ENCODE data around the gene PRXL2C. TPM values are rescaled to one million over a fixed set of nuclear protein-coding genes. Genes with fewer than 3 reads are reported as not detected.
"Not testable (repeated sequence)": the region's sequence is repeated elsewhere in the genome, so short reads cannot be mapped to it uniquely, and the experiment has no call there.

PRXL2C gene
- total and polyA plus RNA-seq, 5 donors from 2014 or later, result 7.5 to 20.9 (median 9.8) TPM

GRCh38 chr9:96614664-96615063, 40.5 kb downstream of the PRXL2C start:
- ATAC-seq (ENCODE audit: low read depth in 2 of 2); DNase-seq; H3K27ac Mint-ChIP-seq; H3K9me3 ChIP-seq (ENCODE audit: control insufficient read depth in 2 of 2, low read length in 2 of 2); H3K27ac ChIP-seq (ENCODE audit: insufficient read depth, low read length, poor library complexity, severe bottlenecking); H3K4me1 ChIP-seq (ENCODE audit: control insufficient read depth, insufficient read depth, low read length, poor library complexity, severe bottlenecking); H3K9me3 Mint-ChIP-seq; H3K36me3 Mint-ChIP-seq; H3K36me3 ChIP-seq (ENCODE audit: control insufficient read depth, insufficient read depth, low read length); H3K4me1 Mint-ChIP-seq; H3K4me3 Mint-ChIP-seq; H3K4me3 ChIP-seq (ENCODE audit: low read depth, low read length): not testable (repeated sequence)
- peaks cover 49% of the 10 kb centered on the region for H3K27me3 Mint-ChIP-seq
- H3K27me3 ChIP-seq (ENCODE audit: control insufficient read depth, insufficient read depth, low read length), result peaks cover 31% of the 10 kb centered on the region

DNA sequence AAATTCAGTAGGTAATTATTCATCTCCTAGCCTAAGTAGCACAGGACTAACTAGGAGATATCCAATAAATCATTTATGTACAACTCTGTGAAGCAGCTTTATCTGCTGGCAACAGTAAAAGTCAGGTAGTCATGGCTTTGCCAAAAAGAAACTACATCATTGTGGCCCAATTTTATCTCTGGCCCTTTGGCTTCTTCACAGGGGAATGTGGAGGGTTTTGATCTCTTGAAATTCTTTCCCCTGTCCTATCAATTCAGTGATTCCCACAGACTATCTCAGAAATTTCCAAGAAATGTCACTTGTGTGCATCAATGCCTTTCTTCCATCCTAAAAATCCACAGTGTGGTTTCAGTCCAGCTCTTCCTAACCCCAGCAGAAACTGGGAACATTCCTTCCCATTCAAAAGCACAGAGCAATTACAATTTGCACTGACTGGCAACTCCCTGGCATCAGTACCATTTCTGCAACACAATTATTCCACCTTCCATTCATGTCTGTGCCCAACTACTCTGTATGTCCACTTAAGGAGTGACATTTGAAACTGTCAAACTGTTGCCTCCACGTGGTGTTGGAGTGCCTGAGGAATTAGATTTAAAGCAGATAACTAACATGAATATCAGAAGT, 42.0 kb downstream of the PRXL2C start:
- Histone ChIP-seq H3K9me3 (ENCODE audit: control insufficient read depth in 2 of 2, low read length in 2 of 2) (no peaks in the 10 kb centered on the region), H3K27me3 (ENCODE audit: control insufficient read depth, insufficient read depth, low read length) (peaks cover 32% of the 10 kb centered on the region), H3K4me1 (ENCODE audit: control insufficient read depth, insufficient read depth, low read length, poor library complexity, severe bottlenecking) (no peaks in the 10 kb centered on the region), H3K4me3 (ENCODE audit: low read depth, low read length) (no peak overlapping the region), H3K27ac (ENCODE audit: insufficient read depth, low read length, poor library complexity, severe bottlenecking) (no peak overlapping the region), H3K36me3 (ENCODE audit: control insufficient read depth, insufficient read depth, low read length) (no peaks in the 10 kb centered on the region)
- peaks cover 51% of the 10 kb centered on the region for H3K27me3 Mint-ChIP-seq
- DNase-seq, result no peak
- no peaks in the 10 kb centered on the region for H3K36me3 Mint-ChIP-seq
- H3K27ac Mint-ChIP-seq, result no peak overlapping the region
- H3K9me3 Mint-ChIP-seq, result peaks cover 0 to 3% (median 0%) of the 10 kb centered on the region in 7 donors
- peaks cover 0 to 2% (median 0%) of the 10 kb centered on the region in 4 donors for H3K4me1 Mint-ChIP-seq
- no peak for ATAC-seq (ENCODE audit: low read depth in 2 of 2)
- H3K4me3 Mint-ChIP-seq, result no peak overlapping the region

GRCh38 chr9:96612105-96612965, 42.8 kb downstream of the PRXL2C start:
- Mint-ChIP-seq H3K36me3 (no peaks in the 10 kb centered on the region), H3K9me3 (peaks cover 0 to 2% (median 0%) of the 10 kb centered on the region in 7 donors), H3K4me3 (no peak overlapping the region), H3K27ac (no peak overlapping the region), H3K27me3 (peaks cover 47% of the 10 kb centered on the region), H3K4me1 (no peaks in the 10 kb centered on the region)
- H3K4me1 ChIP-seq (ENCODE audit: control insufficient read depth, insufficient read depth, low read length, poor library complexity, severe bottlenecking), result no peaks in the 10 kb centered on the region
- peaks cover 27% of the 10 kb centered on the region for H3K27me3 ChIP-seq (ENCODE audit: control insufficient read depth, insufficient read depth, low read length)
- no peaks in the 10 kb centered on the region for H3K36me3 ChIP-seq (ENCODE audit: control insufficient read depth, insufficient read depth, low read length)
- no peak overlapping the region for H3K4me3 ChIP-seq (ENCODE audit: low read depth, low read length)
- DNase-seq, result no peak
- H3K27ac ChIP-seq (ENCODE audit: insufficient read depth, low read length, poor library complexity, severe bottlenecking), result no peak overlapping the region
- no peaks in the 10 kb centered on the region for H3K9me3 ChIP-seq (ENCODE audit: control insufficient read depth in 2 of 2, low read length in 2 of 2)
- ATAC-seq (ENCODE audit: low read depth in 2 of 2), result no peak

GRCh38 chr9:96611302-96611701, 43.8 kb downstream of the PRXL2C start:
- no peak overlapping the region for H3K4me3 Mint-ChIP-seq
- H3K4me3 ChIP-seq (ENCODE audit: low read depth, low read length), result no peak overlapping the region
- H3K27ac ChIP-seq (ENCODE audit: insufficient read depth, low read length, poor library complexity, severe bottlenecking), result no peak overlapping the region
- peaks cover 0 to 2% (median 0%) of the 10 kb centered on the region in 7 donors for H3K9me3 Mint-ChIP-seq
- ATAC-seq (ENCODE audit: low read depth in 2 of 2) (no peak), DNase-seq (no peak)
- peaks cover 27% of the 10 kb centered on the region for H3K27me3 ChIP-seq (ENCODE audit: control insufficient read depth, insufficient read depth, low read length)
- H3K27ac Mint-ChIP-seq, result no peak overlapping the region
- H3K9me3 ChIP-seq (ENCODE audit: control insufficient read depth in 2 of 2, low read length in 2 of 2), result no peaks in the 10 kb centered on the region
- no peaks in the 10 kb centered on the region for H3K36me3 ChIP-seq (ENCODE audit: control insufficient read depth, insufficient read depth, low read length)
- no peaks in the 10 kb centered on the region for H3K36me3 Mint-ChIP-seq
- H3K4me1 ChIP-seq (ENCODE audit: control insufficient read depth, insufficient read depth, low read length, poor library complexity, severe bottlenecking), result no peaks in the 10 kb centered on the region
- H3K27me3 Mint-ChIP-seq, result peaks cover 38% of the 10 kb centered on the region
- H3K4me1 Mint-ChIP-seq, result no peaks in the 10 kb centered on the region

DNA sequence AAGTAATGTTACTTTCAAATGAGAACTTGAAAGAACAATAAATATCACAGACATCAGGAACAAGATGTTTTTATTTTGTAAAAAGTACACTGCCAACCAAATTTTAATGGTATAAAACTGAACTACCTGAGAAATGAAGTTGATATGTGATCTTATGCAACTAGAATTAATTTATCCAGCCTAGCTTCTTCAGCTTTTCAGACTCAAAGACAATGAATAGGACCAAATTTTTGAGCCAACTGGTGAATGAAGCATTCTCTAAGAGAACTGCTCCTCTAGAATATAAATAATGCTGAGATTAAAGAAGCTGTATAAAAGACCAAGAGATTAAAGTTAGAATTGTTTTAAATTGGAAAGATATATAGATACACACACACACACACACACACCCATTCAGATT, 45.4 kb downstream of the PRXL2C start:
- Mint-ChIP-seq H3K36me3 (no peaks in the 10 kb centered on the region), H3K27ac (no peak overlapping the region), H3K4me3 (no peak overlapping the region), H3K27me3 (peaks cover 27% of the 10 kb centered on the region), H3K9me3 (peaks cover 0 to 2% (median 0%) of the 10 kb centered on the region in 7 donors), H3K4me1 (no peaks in the 10 kb centered on the region)
- peaks cover 24% of the 10 kb centered on the region for H3K27me3 ChIP-seq (ENCODE audit: control insufficient read depth, insufficient read depth, low read length)
- H3K4me3 ChIP-seq (ENCODE audit: low read depth, low read length), result no peak overlapping the region
- no peak for ATAC-seq (ENCODE audit: low read depth in 2 of 2)
- H3K36me3 ChIP-seq (ENCODE audit: control insufficient read depth, insufficient read depth, low read length), result no peaks in the 10 kb centered on the region
- no peak overlapping the region for H3K27ac ChIP-seq (ENCODE audit: insufficient read depth, low read length, poor library complexity, severe bottlenecking)
- DNase-seq, result no peak
- H3K9me3 ChIP-seq (ENCODE audit: control insufficient read depth in 2 of 2, low read length in 2 of 2), result no peaks in the 10 kb centered on the region
- no peaks in the 10 kb centered on the region for H3K4me1 ChIP-seq (ENCODE audit: control insufficient read depth, insufficient read depth, low read length, poor library complexity, severe bottlenecking)

DNA sequence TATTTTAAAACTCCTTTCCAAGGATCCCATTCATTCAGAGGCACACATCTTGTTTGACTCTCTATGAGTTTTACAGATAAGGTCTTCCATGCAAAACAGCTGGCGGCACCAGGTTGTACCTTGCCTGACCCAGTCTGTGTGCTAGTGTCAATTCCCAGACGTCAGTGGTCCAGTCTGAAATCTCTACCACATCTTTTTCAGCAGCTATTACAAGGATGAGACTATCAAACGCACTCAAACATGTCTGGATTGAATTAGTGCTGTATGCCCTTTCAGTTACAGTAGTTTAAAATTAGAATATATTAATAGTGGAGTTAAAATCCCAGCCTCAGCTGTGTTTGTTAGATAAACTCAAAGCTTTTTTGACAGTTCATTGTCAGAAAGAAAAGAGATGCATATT, 47.1 kb downstream of the PRXL2C start:
- no peak overlapping the region for H3K27ac ChIP-seq (ENCODE audit: insufficient read depth, low read length, poor library complexity, severe bottlenecking)
- DNase-seq, result no peak
- Mint-ChIP-seq H3K27me3 (peaks cover 24% of the 10 kb centered on the region), H3K36me3 (no peaks in the 10 kb centered on the region), H3K9me3 (no peaks in the 10 kb centered on the region), H3K4me1 (no peaks in the 10 kb centered on the region), H3K4me3 (no peak overlapping the region), H3K27ac (no peak overlapping the region)
- H3K36me3 ChIP-seq (ENCODE audit: control insufficient read depth, insufficient read depth, low read length), result no peaks in the 10 kb centered on the region
- H3K9me3 ChIP-seq (ENCODE audit: control insufficient read depth in 2 of 2, low read length in 2 of 2), result no peaks in the 10 kb centered on the region
- H3K27me3 ChIP-seq (ENCODE audit: control insufficient read depth, insufficient read depth, low read length), result peaks cover 19% of the 10 kb centered on the region
- H3K4me3 ChIP-seq (ENCODE audit: low read depth, low read length), result no peak overlapping the region
- H3K4me1 ChIP-seq (ENCODE audit: control insufficient read depth, insufficient read depth, low read length, poor library complexity, severe bottlenecking), result no peaks in the 10 kb centered on the region
- no peak for ATAC-seq (ENCODE audit: low read depth in 2 of 2)

- Histone ChIP-seq H3K36me3 (ENCODE audit: control insufficient read depth, insufficient read depth, low read length) (no peaks in the 10 kb centered on the region), H3K9me3 (ENCODE audit: control insufficient read depth in 2 of 2, low read length in 2 of 2) (no peaks in the 10 kb centered on the region)
Measured at GRCh38 chr9:96605328-96605727, 49.8 kb downstream of the PRXL2C start.

GRCh38 chr9:96604004-96604319, 51.2 kb downstream of the PRXL2C start:
- DNase-seq, result no peak
- peaks cover 14% of the 10 kb centered on the region for H3K27me3 Mint-ChIP-seq
- no peak overlapping the region for H3K4me3 Mint-ChIP-seq
- ATAC-seq (ENCODE audit: low read depth in 2 of 2), result no peak
- Histone ChIP-seq H3K4me1 (ENCODE audit: control insufficient read depth, insufficient read depth, low read length, poor library complexity, severe bottlenecking) (no peaks in the 10 kb centered on the region), H3K36me3 (ENCODE audit: control insufficient read depth, insufficient read depth, low read length) (no peaks in the 10 kb centered on the region), H3K27me3 (ENCODE audit: control insufficient read depth, insufficient read depth, low read length) (peaks cover 2% of the 10 kb centered on the region), H3K9me3 (ENCODE audit: control insufficient read depth in 2 of 2, low read length in 2 of 2) (no peaks in the 10 kb centered on the region), H3K27ac (ENCODE audit: insufficient read depth, low read length, poor library complexity, severe bottlenecking) (no peak overlapping the region), H3K4me3 (ENCODE audit: low read depth, low read length) (no peak overlapping the region)
- no peak overlapping the region for H3K27ac Mint-ChIP-seq
- no peaks in the 10 kb centered on the region for H3K4me1 Mint-ChIP-seq
- no peaks in the 10 kb centered on the region for H3K36me3 Mint-ChIP-seq
- H3K9me3 Mint-ChIP-seq, result no peaks in the 10 kb centered on the region

More at GRCh38 chr9:96605328-96605727, 49.8 kb downstream of the PRXL2C start:
- Histone ChIP-seq H3K27ac (ENCODE audit: insufficient read depth, low read length, poor library complexity, severe bottlenecking) (no peak overlapping the region), H3K4me1 (ENCODE audit: control insufficient read depth, insufficient read depth, low read length, poor library complexity, severe bottlenecking) (no peaks in the 10 kb centered on the region), H3K4me3 (ENCODE audit: low read depth, low read length) (no peak overlapping the region), H3K27me3 (ENCODE audit: control insufficient read depth, insufficient read depth, low read length) (peaks cover 3% of the 10 kb centered on the region)
- ATAC-seq (ENCODE audit: low read depth in 2 of 2), result no peak
- Mint-ChIP-seq H3K36me3 (no peaks in the 10 kb centered on the region), H3K4me3 (no peak overlapping the region), H3K4me1 (no peaks in the 10 kb centered on the region), H3K27me3 (peaks cover 14% of the 10 kb centered on the region), H3K9me3 (no peaks in the 10 kb centered on the region), H3K27ac (no peak overlapping the region)
- DNase-seq, result no peak
